Activated naive CD4-positive, alpha-beta T cell treated with anti-CD3 and anti-CD28 coated beads for 36 hours (primary cell): ENCODE results near the gene FYTTD1. TPM values are rescaled to one million over a fixed set of nuclear protein-coding genes. Genes with fewer than 3 reads are reported as not detected.

Source experiments
- CTCF ChIA-PET: fragments of 350-600 bp; sonication (Branson Sonifier 250); formaldehyde crosslinking; loops from one replicate; lab custom pipeline; 2021; ENCODE audit warnings: antibody characterized with exemption; lab: Charles Lee
- DNase-seq: peaks from one replicate; pipeline ENCODE4 v3.0.0-alpha.2; 2020
- H3K27ac Mint-ChIP-seq: one replicate; pipeline ENCODE4 v1.8.0; 2021; ENCODE audit warnings: mild to moderate bottlenecking, mixed read lengths
- H3K27me3 Mint-ChIP-seq: one replicate; pipeline ENCODE4 v1.8.0; 2021; ENCODE audit warnings: low read depth, mixed read lengths
- H3K36me3 Mint-ChIP-seq: one replicate; pipeline ENCODE4 v1.8.0; 2021; ENCODE audit warnings: low read depth, mixed read lengths
- H3K4me1 Mint-ChIP-seq: one replicate; pipeline ENCODE4 v1.8.0; 2021; ENCODE audit warnings: low read depth, mixed read lengths
- H3K4me3 Mint-ChIP-seq: one replicate; pipeline ENCODE4 v1.8.0; 2021; ENCODE audit warnings: mild to moderate bottlenecking, moderate library complexity, mixed read lengths
- H3K9me3 Mint-ChIP-seq: one replicate; pipeline ENCODE4 v1.8.0; 2021; ENCODE audit warnings: mixed read lengths
- intact Hi-C: fragments of 100-400 bp; cut with micrococcal nuclease; formaldehyde crosslinking; loops from one replicate; pipeline ENCODE4 v1.15.1; 2023
- total RNA-seq, 2 experiments: library from RNA; stranded (reverse); gene quantifications; one replicate each; pipeline ENCODE4 v1.2.3, GENCODE V29; 2021

The FYTTD1 gene
- total RNA-seq, 2 experiments from 2014 or later: 25.1 to 27.6 TPM

- Mint-ChIP-seq H3K9me3 (no peaks in the 10 kb centered on the region), H3K27me3 (no peaks in the 10 kb centered on the region), H3K4me1 (peaks cover 31% of the 10 kb centered on the region), H3K27ac (peak overlapping the region; percentile 9), H3K4me3 (peak overlapping the region; percentile 92), H3K36me3 (peaks cover 7% of the 10 kb centered on the region)
- CTCF ChIA-PET: no interaction called here
- intact Hi-C loops: loop anchor here (1.0 to 5.0 kb wide), 2 partner anchors 11 to 224 kb away; partner anchors contain the start of genes FYTTD1 and LMLN
- no peak for DNase-seq
Observed at GRCh38 chr3:197737749-197738462, 11.8 kb upstream of the FYTTD1 start.

- intact Hi-C loops: no loop called here
- CTCF ChIA-PET: no interaction called here
- Mint-ChIP-seq H3K9me3 (no peaks in the 10 kb centered on the region), H3K36me3 (no peaks in the 10 kb centered on the region), H3K4me3 (no peak overlapping the region), H3K27me3 (no peaks in the 10 kb centered on the region), H3K27ac (no peak overlapping the region), H3K4me1 (peaks cover 7% of the 10 kb centered on the region)
- no peak for DNase-seq
Observed at GRCh38 chr3:197742787-197743186, 6.9 kb upstream of the FYTTD1 start.

GRCh38 chr3:197746209-197746608 lies 3.5 kb upstream of the FYTTD1 start:
- H3K4me1 Mint-ChIP-seq: peaks cover 9% of the 10 kb centered on the region
- H3K36me3 Mint-ChIP-seq: no peaks in the 10 kb centered on the region
- no peak overlapping the region for H3K27ac Mint-ChIP-seq
- CTCF ChIA-PET: interaction anchor here (0.8 to 1.1 kb wide), 2 partner anchors 47 to 55 kb away, joined by 3 read pairs; no protein-coding TSS in a partner anchor
- H3K4me3 Mint-ChIP-seq: no peak overlapping the region
- no peaks in the 10 kb centered on the region for H3K9me3 Mint-ChIP-seq
- no peaks in the 10 kb centered on the region for H3K27me3 Mint-ChIP-seq
- DNase-seq: no peak
- intact Hi-C loops: no loop called here

GRCh38 chr3:197746801-197747237 lies 2.9 kb upstream of the FYTTD1 start:
- Mint-ChIP-seq H3K27ac (no peak overlapping the region), H3K4me3 (no peak overlapping the region), H3K9me3 (no peaks in the 10 kb centered on the region), H3K36me3 (no peaks in the 10 kb centered on the region), H3K27me3 (no peaks in the 10 kb centered on the region), H3K4me1 (peaks cover 12% of the 10 kb centered on the region)
- CTCF ChIA-PET: interaction anchor here (1.1 kb wide), 1 partner anchor 47 kb away, joined by 3 read pairs; no protein-coding TSS in a partner anchor
- DNase-seq: no peak
- intact Hi-C loops: no loop called here

- no peak for DNase-seq
- Mint-ChIP-seq H3K4me3 (peak overlapping the region; percentile 93), H3K9me3 (no peaks in the 10 kb centered on the region), H3K36me3 (no peaks in the 10 kb centered on the region), H3K4me1 (peaks cover 24% of the 10 kb centered on the region), H3K27me3 (no peaks in the 10 kb centered on the region), H3K27ac (peak overlapping the region; percentile 75)
- intact Hi-C loops: loop anchor here (1.0 kb wide), 3 partner anchors 11 to 54 kb away; no protein-coding TSS in a partner anchor
- CTCF ChIA-PET: interaction anchor here (0.6 to 1.4 kb wide), 3 partner anchors 37 to 62 kb away, joined by 3 to 6 read pairs (median 3); no protein-coding TSS in a partner anchor
Observed at GRCh38 chr3:197748597-197749314, 927 bp upstream of the FYTTD1 start.

GRCh38 chr3:197749315-197749600 lies 425 bp upstream of the FYTTD1 start:
- no peaks in the 10 kb centered on the region for H3K27me3 Mint-ChIP-seq
- no peaks in the 10 kb centered on the region for H3K36me3 Mint-ChIP-seq
- no peaks in the 10 kb centered on the region for H3K9me3 Mint-ChIP-seq
- DNase-seq: peak; percentile 69
- peaks cover 28% of the 10 kb centered on the region for H3K4me1 Mint-ChIP-seq
- intact Hi-C loops: loop anchor here (1.0 kb wide), 3 partner anchors 12 to 53 kb away; no protein-coding TSS in a partner anchor
- CTCF ChIA-PET: interaction anchor here (1.1 to 1.4 kb wide), 2 partner anchors 37 to 55 kb away, joined by 3 to 6 read pairs; no protein-coding TSS in a partner anchor
- H3K4me3 Mint-ChIP-seq: peak overlapping the region; percentile 93
- peak overlapping the region; percentile 75 for H3K27ac Mint-ChIP-seq

GRCh38 chr3:197750396-197750831 lies 731 bp downstream of the FYTTD1 start:
- H3K36me3 Mint-ChIP-seq: no peaks in the 10 kb centered on the region
- CTCF ChIA-PET: interaction anchor here (0.8 to 1.3 kb wide), 4 partner anchors 33 to 59 kb away, joined by 3 to 4 read pairs (median 4); partner anchors contain the start of gene LRCH3
- H3K27me3 Mint-ChIP-seq: no peaks in the 10 kb centered on the region
- H3K4me1 Mint-ChIP-seq: peaks cover 33% of the 10 kb centered on the region
- intact Hi-C loops: no loop called here
- DNase-seq: peak; percentile 67
- no peaks in the 10 kb centered on the region for H3K9me3 Mint-ChIP-seq
- peak overlapping the region; percentile 93 for H3K4me3 Mint-ChIP-seq
- peak overlapping the region; percentile 83 for H3K27ac Mint-ChIP-seq

GRCh38 chr3:197750858-197751737 lies 1.4 kb downstream of the FYTTD1 start:
- intact Hi-C loops: no loop called here
- peak overlapping the region; percentile 93 for H3K4me3 Mint-ChIP-seq
- H3K9me3 Mint-ChIP-seq: no peaks in the 10 kb centered on the region
- H3K36me3 Mint-ChIP-seq: peaks cover under 1% of the 10 kb centered on the region
- H3K27me3 Mint-ChIP-seq: no peaks in the 10 kb centered on the region
- H3K4me1 Mint-ChIP-seq: peaks cover 35% of the 10 kb centered on the region
- CTCF ChIA-PET: interaction anchor here (0.8 to 1.3 kb wide), 4 partner anchors 32 to 59 kb away, joined by 3 to 4 read pairs (median 4); partner anchors contain the start of gene LRCH3
- H3K27ac Mint-ChIP-seq: peak overlapping the region; percentile 83
- DNase-seq: peak; percentile 69

- intact Hi-C loops: loop anchor here (1.0 kb wide), 1 partner anchor 41 kb away; no protein-coding TSS in a partner anchor
- Mint-ChIP-seq H3K4me1 (peaks cover 39% of the 10 kb centered on the region), H3K9me3 (no peaks in the 10 kb centered on the region), H3K27me3 (no peaks in the 10 kb centered on the region), H3K4me3 (peak overlapping the region; percentile 76), H3K36me3 (peaks cover 2% of the 10 kb centered on the region), H3K27ac (peak overlapping the region; percentile 30)
- CTCF ChIA-PET: no interaction called here
- DNase-seq: peak; percentile 48
Observed at GRCh38 chr3:197752107-197752506, 2.4 kb downstream of the FYTTD1 start.

- CTCF ChIA-PET: interaction anchor here (0.6 to 1.0 kb wide), 4 partner anchors 12 to 748 kb away, joined by 3 to 4 read pairs (median 3); no protein-coding TSS in a partner anchor
- Mint-ChIP-seq H3K9me3 (no peaks in the 10 kb centered on the region), H3K4me3 (no peak overlapping the region), H3K4me1 (peaks cover 39% of the 10 kb centered on the region), H3K27ac (no peak overlapping the region), H3K27me3 (no peaks in the 10 kb centered on the region), H3K36me3 (peaks cover 2% of the 10 kb centered on the region)
- intact Hi-C loops: no loop called here
- no peak for DNase-seq
Observed at GRCh38 chr3:197753263-197753662, 3.6 kb downstream of the FYTTD1 start.

GRCh38 chr3:197756704-197757103 lies 7.0 kb downstream of the FYTTD1 start:
- CTCF ChIA-PET: interaction anchor here (1.1 kb wide), 1 partner anchor 45 kb away, joined by 3 read pairs; no protein-coding TSS in a partner anchor
- Mint-ChIP-seq H3K4me3 (no peak overlapping the region), H3K4me1 (peaks cover 27% of the 10 kb centered on the region), H3K27ac (no peak overlapping the region), H3K9me3 (no peaks in the 10 kb centered on the region), H3K36me3 (peaks cover 2% of the 10 kb centered on the region), H3K27me3 (no peaks in the 10 kb centered on the region)
- no peak for DNase-seq
- intact Hi-C loops: no loop called here
